Renal pelvis (tissue), 4 donors: ENCODE results near the gene ARL15. TPM values are rescaled to one million over a fixed set of nuclear protein-coding genes. Genes with fewer than 3 reads are reported as not detected.
"Not testable (repeated sequence)": the region's sequence is repeated elsewhere in the genome, so short reads cannot be mapped to it uniquely, and the experiment has no call there.

Experiments used
- DNase-seq: peaks from one replicate; pipeline ENCODE4 v3.0.0-alpha.2; 2013
- polyA plus RNA-seq, 3 donors: library from polyadenylated mRNA; unstranded; fragments of 120-200 nt; gene quantifications; one replicate each; pipeline ENCODE4 v1.2.1, GENCODE V29; 2013; ENCODE audit not compliant: insufficient read length in 3 of 3

Gene ARL15
- polyA plus RNA-seq, 3 donors = 27.0 to 29.0 (median 28.0) TPM

DNA sequence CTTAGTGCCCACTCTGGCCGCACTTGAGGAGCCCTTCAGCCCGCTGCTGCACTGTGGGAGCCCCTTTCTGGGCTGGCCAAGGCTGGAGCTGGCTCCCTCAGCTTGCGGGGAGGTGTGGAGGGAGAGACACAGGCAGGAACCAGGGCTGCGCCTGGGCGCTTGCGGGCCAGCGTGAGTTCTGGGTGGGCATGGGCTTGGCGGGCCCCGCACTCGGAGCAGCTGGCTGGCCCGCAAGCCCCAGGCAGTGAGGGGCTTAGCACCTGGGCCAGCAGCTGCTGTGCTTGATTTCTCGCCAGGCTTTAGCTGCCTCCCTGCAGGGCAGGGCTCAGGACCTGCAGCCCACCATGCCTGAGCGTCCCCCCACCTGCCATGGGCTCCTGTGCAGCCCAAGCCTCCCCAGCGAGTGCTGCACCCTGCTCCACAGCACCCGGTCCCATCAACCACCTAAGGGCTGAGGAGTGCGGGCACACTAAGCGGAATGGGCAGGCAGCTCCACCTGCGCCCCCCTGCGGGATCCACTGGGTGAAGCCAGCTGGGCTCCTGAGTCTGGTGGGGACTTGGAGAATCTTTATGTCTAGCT is 473.4 kb downstream of the ARL15 start:
- DNase-seq = not testable (repeated sequence)

- no peak for DNase-seq
Measured at GRCh38 chr5:53834500-53834899, 475.9 kb downstream of the ARL15 start.

Other genes with a start within 250 kb of the ARL15 start
- under 1 TPM in 1 of 3 donors, not detected in 2; 0.21 TPM for gene HSPB3, start 145.1 kb upstream of the ARL15 start, polyA plus RNA-seq
- gene SNX18, start 207.2 kb upstream of the ARL15 start, polyA plus RNA-seq = 10 to 100 TPM; 25.8 to 28.7 (median 26.2) TPM